Pancreas (tissue), 10 donors: Measurements from ENCODE around the gene APC2. TPM values are rescaled to one million over a fixed set of nuclear protein-coding genes. Genes with fewer than 3 reads are reported as not detected.

Experiments
- ATAC-seq, 4 donors: fragments of 200-7000 bp; cut with Tn5 transposase; one replicate each; pipeline versions ENCODE4 v1.8.0 to v1.9.1; 2020; ENCODE audit warnings: mild to moderate bottlenecking in 4 of 4, moderate library complexity in 4 of 4
- DNase-seq, 6 donors: peaks; one replicate each; pipeline ENCODE4 v3.0.0-alpha.2; 2020
- FAIRE-seq: peaks from 2 replicates; lab custom pipeline; 2012; peaks lifted over from hg19 to GRCh38; lab: Jason Lieb, UNC
- H3K27ac ChIP-seq, 4 donors: fragments of 200-600 bp; sonication (generic); 1 replicate in 3 of 4; 2 replicates in 1 of 4; pipeline versions ENCODE4 v1.5.0 to v1.8.0; 2020
- H3K27me3 ChIP-seq, 4 donors: fragments of 200-600 bp; one replicate each; pipeline ENCODE4 v1.8.0; 2021
- H3K36me3 ChIP-seq, 3 donors: fragments of 200-600 bp; sonication (generic) in 1 of 3; one replicate each; pipeline versions ENCODE4 v1.5.0 to v1.8.0; 2020 to 2021
- H3K4me1 ChIP-seq, 3 donors: fragments of 200-600 bp; one replicate each; pipeline ENCODE4 v1.8.0; 2021
- H3K4me3 ChIP-seq, 4 donors: fragments of 200-600 bp; sonication (generic) in 2 of 4; one replicate each; pipeline versions ENCODE4 v1.5.0 to v1.8.0; 2020 to 2021
- H3K9me3 ChIP-seq, 4 donors: fragments of 200-600 bp; one replicate each; pipeline ENCODE4 v1.8.0; 2021
- WGBS, 2 donors: extraction: QIAGEN DNeasy Blood & Tissue Kit; methylation state at CpG; one replicate each; pipeline ENCODE4 v1.1.7; 2013; 5-methylcytosine and 5-hydroxymethylcytosine counted together
- intact Hi-C, 3 donors: fragments of 100-400 bp; cut with DNase I; formaldehyde crosslinking; loops; one replicate each; pipeline versions ENCODE4 v1.11.1 to v1.14.2; 2022
- polyA plus RNA-seq, 2 donors: library from polyadenylated mRNA; stranded (reverse); fragments of 200-250 nt; gene quantifications; one replicate each; pipeline ENCODE4 v1.2.3, GENCODE V29; 2013
- total RNA-seq, 6 donors: library from RNA; stranded (reverse); fragmentation: NEBNext Ultra II Directional in 4 of 6; extraction: Animal tissue kit (Norgen Biotek cat#: 25700) in 4 of 6; gene quantifications; one replicate each; pipeline versions ENCODE4 v1.2.1 to v1.2.4, GENCODE V29; 2021 to 2023
- TF ChIP-seq, protein P1 (sequence below), 4 donors: fragments of 200-600 bp; sonication (generic) in 3 of 4; IDR thresholded peaks; one replicate each; pipeline versions ENCODE4 v1.5.0 to v1.8.0; 2021; ENCODE audit warnings: antibody characterized with exemption in 4 of 4
- donor health status: healthy with polysubstance abuse.
- donor health status: DM: no; HTN: no; CAD: no; lungs with moderate emphysema.
- donor health status: DM: no; HTN: no; CAD: no.
- donor health status: control.
- donor health status: control.
- donor health status: Bipolar disorder and iron deficiency.
- donor health status: DM: yes; HTN: yes; CAD: no.
- donor health status: DM: no; HTN: no; CAD: no.
- donor health status: DM: no; HTN: no; CAD: no.
- donor health status: DM: yes; HTN: yes; CAD: no.

The APC2 gene
- total and polyA plus RNA-seq, 8 donors = 0.04 to 0.27 (median 0.06) TPM; not detected in 1

DNA sequence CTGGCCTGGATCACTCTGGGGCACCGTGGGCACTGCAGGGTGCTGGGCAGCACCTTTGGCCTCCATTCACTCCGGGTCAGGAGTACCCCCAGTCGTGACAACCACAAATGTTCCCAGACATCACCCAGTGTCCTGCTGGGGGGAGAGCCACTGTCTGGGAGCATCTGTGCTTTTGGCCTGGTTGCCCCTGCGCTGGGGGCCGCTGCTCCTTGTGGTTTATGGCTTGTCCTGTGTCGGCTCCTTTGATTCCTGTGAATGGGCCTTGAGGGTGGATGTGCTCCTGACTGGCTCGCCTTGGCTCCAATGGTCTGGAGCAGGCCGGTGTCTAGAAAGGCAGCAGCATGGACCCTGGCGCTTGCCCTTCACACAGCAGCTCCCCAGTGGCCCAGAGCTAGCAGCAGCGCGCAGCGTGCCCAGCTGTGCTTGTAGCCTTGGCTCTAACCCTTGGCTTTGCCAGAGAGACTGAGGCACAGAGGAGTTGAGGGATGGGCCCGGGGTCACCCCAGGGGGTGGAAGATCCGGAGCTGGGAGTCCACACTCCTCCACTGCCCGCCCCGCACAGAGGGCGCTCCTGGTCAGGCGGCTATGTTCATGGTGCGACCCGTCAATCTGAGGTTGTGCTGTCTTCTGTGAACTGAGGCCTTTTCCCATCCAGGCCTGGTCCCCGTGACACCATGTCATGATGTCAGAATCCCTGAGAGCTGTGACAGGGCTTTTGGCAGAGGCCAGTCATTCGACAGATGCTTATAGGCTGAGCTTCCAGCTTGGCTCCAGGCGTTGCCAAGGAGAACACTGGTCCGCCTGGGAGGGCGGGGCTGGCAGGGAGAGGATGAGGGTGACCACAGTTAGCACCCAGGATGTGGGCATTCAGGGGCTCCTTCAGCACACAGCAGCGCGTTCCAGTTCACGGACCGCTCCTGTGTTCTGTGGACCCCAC lies 38.4 kb upstream of the APC2 start:
- no peaks in the 10 kb centered on the region for H3K36me3 ChIP-seq
- H3K27me3 ChIP-seq = no peaks in the 10 kb centered on the region
- peaks cover 55 to 59% (median 59%) of the 10 kb centered on the region in 3 donors for H3K4me1 ChIP-seq
- no peak overlapping the region for H3K4me3 ChIP-seq
- FAIRE-seq (no peak), ATAC-seq (no peak), DNase-seq (peak in 1 of 6 donors; percentile 55)
- TF ChIP-seq, protein P1, sequence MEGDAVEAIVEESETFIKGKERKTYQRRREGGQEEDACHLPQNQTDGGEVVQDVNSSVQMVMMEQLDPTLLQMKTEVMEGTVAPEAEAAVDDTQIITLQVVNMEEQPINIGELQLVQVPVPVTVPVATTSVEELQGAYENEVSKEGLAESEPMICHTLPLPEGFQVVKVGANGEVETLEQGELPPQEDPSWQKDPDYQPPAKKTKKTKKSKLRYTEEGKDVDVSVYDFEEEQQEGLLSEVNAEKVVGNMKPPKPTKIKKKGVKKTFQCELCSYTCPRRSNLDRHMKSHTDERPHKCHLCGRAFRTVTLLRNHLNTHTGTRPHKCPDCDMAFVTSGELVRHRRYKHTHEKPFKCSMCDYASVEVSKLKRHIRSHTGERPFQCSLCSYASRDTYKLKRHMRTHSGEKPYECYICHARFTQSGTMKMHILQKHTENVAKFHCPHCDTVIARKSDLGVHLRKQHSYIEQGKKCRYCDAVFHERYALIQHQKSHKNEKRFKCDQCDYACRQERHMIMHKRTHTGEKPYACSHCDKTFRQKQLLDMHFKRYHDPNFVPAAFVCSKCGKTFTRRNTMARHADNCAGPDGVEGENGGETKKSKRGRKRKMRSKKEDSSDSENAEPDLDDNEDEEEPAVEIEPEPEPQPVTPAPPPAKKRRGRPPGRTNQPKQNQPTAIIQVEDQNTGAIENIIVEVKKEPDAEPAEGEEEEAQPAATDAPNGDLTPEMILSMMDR (IDR thresholded peaks at IDR 0.05) = no peak
- intact Hi-C loops = no loop called here
- 74 to 80% methylated on average over 29 of the region's 29 CpGs for WGBS, 2 donors
- no peaks in the 10 kb centered on the region for H3K9me3 ChIP-seq
- H3K27ac ChIP-seq = peak overlapping the region in 2 of 4 donors; percentile 4 to 15

DNA sequence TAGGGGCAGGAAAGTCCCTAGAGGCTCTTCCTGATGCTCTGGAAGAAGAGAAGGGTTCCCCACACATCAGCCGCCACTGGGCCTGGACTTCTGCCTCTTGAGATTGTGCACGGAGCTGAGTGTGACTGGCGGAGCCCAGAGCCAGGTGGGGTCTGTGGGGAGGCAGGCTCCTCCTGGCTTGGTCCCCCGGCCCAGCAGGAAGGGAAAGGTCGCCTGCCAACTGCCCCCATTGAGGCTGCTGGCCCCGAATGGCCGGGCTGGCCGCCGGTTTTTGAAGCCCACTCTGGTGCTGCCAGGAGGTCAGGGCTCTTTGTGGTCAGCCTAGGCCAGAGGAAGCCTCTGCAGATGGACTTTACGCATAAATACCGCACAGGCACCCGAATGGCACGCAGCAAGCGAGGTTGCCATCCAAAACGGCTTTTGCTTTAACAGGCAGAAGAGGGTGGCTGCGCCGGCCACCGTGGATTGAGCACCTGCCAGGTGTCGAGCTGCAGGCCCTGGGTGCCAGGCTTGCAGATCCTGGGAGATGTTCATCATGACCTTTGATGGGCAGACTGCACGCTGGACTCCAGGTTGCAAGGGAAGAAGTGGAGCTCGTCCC lies 37.5 kb upstream of the APC2 start:
- Histone ChIP-seq H3K4me3 (no peak overlapping the region), H3K9me3 (no peaks in the 10 kb centered on the region), H3K4me1 (peaks cover 62 to 68% (median 67%) of the 10 kb centered on the region in 3 donors), H3K36me3 (no peaks in the 10 kb centered on the region), H3K27me3 (no peaks in the 10 kb centered on the region), H3K27ac (peak overlapping the region in 2 of 4 donors; percentile 15 to 44)
- TF ChIP-seq, protein P1 (IDR thresholded peaks at IDR 0.05) = no peak
- FAIRE-seq (no peak), ATAC-seq (no peak), DNase-seq (no peak)
- WGBS, 2 donors = 62 to 66% methylated on average over 21 of the region's 21 CpGs
- intact Hi-C loops = no loop called here

DNA sequence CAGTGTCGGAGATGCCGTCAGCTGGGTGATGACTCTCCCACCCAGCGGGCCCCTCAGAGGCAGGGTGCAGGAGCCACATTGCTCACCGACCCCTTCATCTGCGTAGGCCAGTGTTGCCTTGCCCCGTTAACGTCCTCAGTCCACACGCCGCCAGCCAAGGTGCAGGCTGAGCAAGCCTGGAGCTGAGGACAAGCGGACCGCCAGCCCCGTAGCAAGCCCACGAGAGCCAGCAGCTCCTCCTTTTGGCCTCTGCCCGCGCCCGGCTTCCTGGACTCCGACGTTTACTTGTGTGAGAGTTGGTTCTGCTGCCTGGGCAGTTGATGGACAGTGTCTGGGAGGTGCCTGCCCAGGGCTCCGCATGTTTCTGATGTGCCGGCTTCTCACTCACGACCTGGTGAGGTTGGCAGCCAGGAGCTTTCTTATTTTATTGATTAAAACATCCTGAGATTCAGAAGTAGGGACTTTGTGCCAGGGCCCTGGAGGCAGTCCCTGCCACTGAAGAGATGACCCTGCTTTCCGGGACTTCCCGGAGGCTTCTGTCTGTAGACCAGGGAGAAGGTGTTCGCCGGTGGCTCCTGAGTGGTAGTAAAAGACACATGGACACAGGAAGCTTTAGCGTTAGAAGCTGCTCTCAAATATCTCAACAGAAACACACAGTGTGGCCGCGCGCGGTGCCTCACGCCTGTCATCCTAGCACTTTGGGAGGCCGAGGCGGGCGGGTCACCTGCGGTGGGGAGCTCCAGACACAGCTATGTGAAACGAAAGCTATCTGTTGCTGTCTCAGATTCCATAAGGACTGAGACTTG lies 36.7 kb upstream of the APC2 start:
- H3K9me3 ChIP-seq = no peaks in the 10 kb centered on the region
- H3K4me1 ChIP-seq = peaks cover 68 to 74% (median 74%) of the 10 kb centered on the region in 3 donors
- TF ChIP-seq, protein P1 (IDR thresholded peaks at IDR 0.05) = no peak
- ATAC-seq = no peak
- no peaks in the 10 kb centered on the region for H3K27me3 ChIP-seq
- H3K27ac ChIP-seq = peak overlapping the region in 2 of 4 donors; percentile 22 to 46
- no peak overlapping the region for H3K4me3 ChIP-seq
- intact Hi-C loops = no loop called here
- WGBS, 2 donors = 55 to 58% methylated on average over 36 of the region's 36 CpGs
- DNase-seq = no peak
- no peaks in the 10 kb centered on the region for H3K36me3 ChIP-seq
- FAIRE-seq = no peak

DNA sequence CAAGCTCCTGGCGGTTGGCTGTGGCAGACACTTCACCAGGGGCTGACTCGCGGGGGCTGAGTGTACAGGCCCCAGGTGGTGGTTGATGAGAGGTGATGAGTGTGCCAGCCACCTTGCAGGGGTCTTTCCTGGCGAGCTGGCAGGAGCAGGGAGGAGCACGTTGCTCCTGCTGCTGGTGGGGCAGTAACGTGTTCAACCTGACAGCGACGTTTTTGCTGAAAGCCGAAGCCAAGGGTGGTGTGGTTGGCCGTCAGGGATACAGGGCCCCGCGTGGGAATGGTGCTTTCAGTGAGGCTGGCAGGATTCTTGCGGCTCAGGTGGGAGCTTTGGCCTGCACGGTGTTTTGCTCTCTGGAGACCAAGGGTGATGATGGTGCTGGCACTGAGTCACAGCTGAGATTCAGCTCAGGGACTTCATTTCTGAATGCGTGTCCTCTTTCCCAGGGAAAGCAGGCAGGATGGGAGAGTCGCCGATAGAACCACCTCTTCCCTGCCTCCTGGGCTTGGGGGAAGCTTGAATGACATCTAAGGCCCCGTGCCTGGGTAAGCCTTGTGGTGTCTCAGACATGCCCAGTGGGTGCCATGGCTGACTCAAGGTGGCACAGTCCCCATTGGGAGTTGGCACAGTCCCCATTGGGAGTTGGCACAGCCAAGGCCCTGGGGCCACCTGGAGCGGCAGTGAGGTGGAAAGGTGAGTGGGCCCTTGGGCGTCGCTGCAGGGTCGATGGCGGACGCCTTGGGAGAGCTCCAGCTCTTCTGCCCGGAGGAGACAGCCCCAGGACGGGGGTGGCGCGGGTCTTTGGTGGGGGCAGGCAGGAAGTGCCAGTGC lies 33.7 kb upstream of the APC2 start:
- peak in 2 of 6 donors; percentile 60 to 72 for DNase-seq

More for the DNA sequence above, 33.7 kb upstream of the APC2 start:
- peak overlapping the region in 2 of 4 donors; percentile 12 to 23 for H3K4me3 ChIP-seq
- ATAC-seq (peak in 1 of 4 donors; percentile 1), FAIRE-seq (no peak)
- H3K36me3 ChIP-seq = peaks cover 0 to 20% (median 13%) of the 10 kb centered on the region in 3 donors
- WGBS, 2 donors = 33 to 38% methylated on average over 28 of the region's 28 CpGs
- TF ChIP-seq, protein P1 (IDR thresholded peaks at IDR 0.05) = no peak
- H3K9me3 ChIP-seq = no peaks in the 10 kb centered on the region
- H3K27ac ChIP-seq = peak overlapping the region; percentile 74 to 91 (median 84)
- no peaks in the 10 kb centered on the region for H3K27me3 ChIP-seq
- intact Hi-C loops = no loop called here
- H3K4me1 ChIP-seq = peaks cover 52 to 58% (median 58%) of the 10 kb centered on the region in 3 donors
